HG02798 (cell line): ENCODE measurements around the gene OPN1SW.

Experiments used
- ATAC-seq: cut with Tn5 transposase; IDR thresholded peaks from one replicate; pipeline ENCODE4 v1.9.1; 2021; ENCODE audit warnings: mild to moderate bottlenecking; ENCODE audit not compliant: unreplicated experiment, poor library complexity

The OPN1SW gene

GRCh38 chr7:128737867-128738385 is 37.7 kb downstream of the OPN1SW start:
- no peak for ATAC-seq

GRCh38 chr7:128737441-128737840 is 38.2 kb downstream of the OPN1SW start:
- no peak for ATAC-seq

DNA sequence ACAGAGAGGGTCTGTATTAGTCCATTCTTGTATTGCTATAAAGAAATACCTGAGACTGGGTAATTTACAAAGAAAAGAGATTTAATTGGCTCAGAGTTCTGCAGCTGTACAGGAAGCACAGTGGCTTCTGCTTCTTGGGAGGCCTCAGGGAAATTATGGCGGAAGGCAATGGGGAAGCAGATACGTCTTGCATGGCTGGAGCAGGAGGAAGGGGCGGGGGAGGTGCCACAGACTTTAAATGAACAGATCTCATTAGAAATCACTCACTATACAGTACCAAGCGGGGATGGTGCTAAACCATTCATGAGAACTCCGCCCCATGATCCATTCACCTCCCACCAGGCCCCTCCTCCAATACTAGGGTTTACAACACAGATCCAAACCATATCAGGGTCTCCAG is 40.2 kb downstream of the OPN1SW start:
- ATAC-seq, result no peak

GRCh38 chr7:128734890-128735289 is 40.7 kb downstream of the OPN1SW start:
- no peak for ATAC-seq

DNA sequence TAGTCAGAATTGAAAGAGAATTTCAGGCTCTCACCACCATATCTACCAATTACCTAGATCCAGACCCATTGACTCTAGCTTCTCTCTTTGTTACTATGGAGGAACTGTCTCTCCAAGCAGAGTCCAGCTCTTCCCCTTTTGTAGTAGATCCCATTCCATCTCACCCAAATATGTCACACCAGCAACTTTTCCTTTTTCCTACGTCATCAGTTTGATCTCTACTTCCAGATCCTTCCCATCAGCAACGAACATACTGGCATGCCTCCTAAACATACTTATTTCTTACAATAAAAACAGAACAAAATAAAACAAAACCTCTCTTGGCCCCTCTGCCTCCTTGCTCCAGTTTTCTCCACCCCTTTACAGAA is 42.3 kb downstream of the OPN1SW start:
- no peak for ATAC-seq

GRCh38 chr7:128732521-128733277 is 42.9 kb downstream of the OPN1SW start:
- no peak for ATAC-seq

DNA sequence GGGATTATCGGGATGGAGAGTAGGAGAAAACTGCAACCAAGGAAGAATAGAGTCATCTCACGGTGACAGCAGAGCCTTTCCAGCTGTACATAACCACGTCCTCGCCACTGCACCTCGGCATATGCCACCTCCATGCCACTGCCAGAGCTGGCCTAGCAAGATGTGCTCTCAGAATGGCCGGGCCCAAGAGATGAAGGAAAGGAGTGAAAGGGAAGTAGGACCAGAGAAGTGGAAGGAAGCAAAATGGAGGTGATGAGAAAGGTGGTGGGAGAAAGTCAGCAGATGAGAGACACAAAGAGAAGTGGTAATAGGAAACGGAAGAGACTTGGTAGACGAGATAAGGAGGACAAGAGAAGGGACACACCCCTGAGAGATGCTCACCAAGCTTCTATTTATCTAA is 44.4 kb downstream of the OPN1SW start:
- ATAC-seq, result no peak

DNA sequence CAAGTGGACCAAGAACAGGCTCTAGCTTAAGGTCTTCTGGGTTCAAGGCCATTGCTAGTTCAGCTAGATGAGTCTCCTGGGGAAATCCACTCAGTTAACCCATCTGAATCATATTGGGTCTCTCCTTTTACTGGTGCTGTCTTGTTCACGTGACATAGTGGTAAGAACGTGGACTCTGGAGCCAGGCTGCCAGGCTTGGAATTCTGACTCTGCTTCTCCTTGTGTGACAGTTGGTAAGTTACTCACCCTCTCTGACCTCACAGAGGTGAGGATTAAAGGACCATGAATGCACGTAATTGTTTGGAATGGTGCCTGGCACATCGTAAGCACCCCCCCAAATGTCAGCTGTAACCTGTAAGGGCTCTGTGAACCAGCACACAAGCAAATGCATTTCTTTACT is 46.1 kb downstream of the OPN1SW start:
- ATAC-seq, result no peak

DNA sequence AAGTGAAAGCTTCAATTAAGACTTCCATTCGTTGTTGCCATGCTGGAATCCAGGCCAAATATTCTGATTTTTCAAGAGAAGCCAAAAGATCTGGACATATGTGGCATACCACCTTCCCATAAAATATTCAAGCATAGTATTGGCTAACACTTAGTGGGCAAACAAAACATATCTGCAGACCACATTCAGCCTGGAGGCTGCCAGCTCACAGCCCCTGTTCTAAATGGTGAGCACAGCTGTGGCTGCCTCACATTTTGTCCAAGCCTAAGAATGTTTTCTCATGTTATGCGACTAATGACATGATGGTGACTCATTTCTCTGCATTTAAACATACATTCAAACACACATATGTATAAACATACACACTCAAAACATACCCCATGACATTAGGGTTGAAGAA is 47.0 kb downstream of the OPN1SW start:
- ATAC-seq, result no peak

GRCh38 chr7:128727239-128727638 is 48.4 kb downstream of the OPN1SW start:
- no peak for ATAC-seq

- no peak for ATAC-seq
Observed at GRCh38 chr7:128726737-128727072, 48.9 kb downstream of the OPN1SW start.

DNA sequence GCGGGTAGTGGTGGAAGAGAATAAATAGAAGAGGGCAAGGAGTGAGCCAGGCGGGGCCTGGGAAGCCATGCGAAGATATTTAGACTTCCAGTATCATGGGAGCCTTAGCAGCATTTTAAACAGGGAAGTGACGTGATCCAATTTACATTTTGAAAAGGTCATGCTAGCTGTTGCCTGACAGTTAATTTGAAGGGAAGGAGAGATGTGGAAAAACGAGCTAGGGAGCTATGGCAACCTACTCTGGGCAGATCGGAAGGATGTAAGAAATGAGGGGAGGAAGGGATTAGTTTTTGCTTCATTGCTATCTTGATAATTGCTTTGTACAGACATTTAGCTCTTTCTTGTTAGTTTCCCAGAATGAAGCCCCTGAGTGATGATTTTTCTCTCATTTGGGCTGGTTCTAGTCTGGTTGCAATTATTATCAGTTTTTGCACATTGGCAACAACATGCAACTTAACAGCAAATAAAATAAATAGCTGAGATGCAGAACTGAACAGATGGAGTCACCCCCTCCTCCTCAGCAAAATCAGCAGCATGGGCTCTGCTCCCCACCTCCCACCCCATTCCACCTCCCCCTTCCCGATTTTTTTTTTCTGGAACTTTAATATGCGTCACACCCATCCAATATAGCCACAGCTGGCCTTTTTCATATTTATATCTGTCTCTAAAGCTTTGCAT is 49.4 kb downstream of the OPN1SW start:
- ATAC-seq, result no peak

- ATAC-seq, result no peak
Observed at GRCh38 chr7:128725531-128725930, 50.1 kb downstream of the OPN1SW start.

GRCh38 chr7:128724743-128725142 is 50.9 kb downstream of the OPN1SW start:
- no peak for ATAC-seq
